H9 (cell line): Measurements from ENCODE around the gene CLCN5. TPM values are rescaled to one million over a fixed set of nuclear protein-coding genes. Genes with fewer than 3 reads are reported as not detected.

Source experiments
- DNase-seq: peaks from one replicate; pipeline ENCODE4 v3.0.0-alpha.2; 2017
- H2AFZ ChIP-seq: one replicate; pipeline ENCODE4 v1.6.1; 2013; ENCODE audit warnings: mild to moderate bottlenecking, low read length, control low read depth, moderate library complexity
- H2AK5ac ChIP-seq: 2 replicates; pipeline ENCODE4 v1.6.1; 2013; ENCODE audit warnings: low read length, control low read depth, mixed read lengths; ENCODE audit not compliant: insufficient read length
- H2BK120ac ChIP-seq: one replicate; pipeline ENCODE4 v1.6.1; 2013; ENCODE audit warnings: low read depth, mild to moderate bottlenecking, low read length, control low read depth, inconsistent platforms; ENCODE audit not compliant: poor library complexity, severe bottlenecking
- H2BK12ac ChIP-seq: 2 replicates; pipeline ENCODE4 v1.6.1; 2013; ENCODE audit warnings: low read length, control low read depth, mixed read lengths, low read depth; ENCODE audit not compliant: insufficient read length
- H2BK15ac ChIP-seq: 2 replicates; pipeline ENCODE4 v1.6.1; 2013; ENCODE audit warnings: low read depth, low read length, control low read depth
- H2BK20ac ChIP-seq: one replicate; pipeline ENCODE4 v1.6.1; 2013; ENCODE audit warnings: low read depth, mild to moderate bottlenecking, low read length, control low read depth, inconsistent platforms; ENCODE audit not compliant: poor library complexity, severe bottlenecking
- H2BK5ac ChIP-seq: 2 replicates; pipeline ENCODE4 v1.6.1; 2013; ENCODE audit warnings: low read length, control low read depth, mixed read lengths; ENCODE audit not compliant: insufficient read length
- H3K14ac ChIP-seq: 2 replicates; pipeline ENCODE4 v1.6.1; 2013; ENCODE audit warnings: low read length, control low read depth; ENCODE audit not compliant: insufficient read depth
- H3K18ac ChIP-seq: 2 replicates; pipeline ENCODE4 v1.6.1; 2013; ENCODE audit warnings: low read depth, mild to moderate bottlenecking, mixed read lengths, low read length, control low read depth; ENCODE audit not compliant: insufficient read length
- H3K23ac ChIP-seq: 2 replicates; pipeline ENCODE4 v1.6.1; 2013; ENCODE audit warnings: low read length, control low read depth, mixed read lengths, low read depth; ENCODE audit not compliant: insufficient read length
- H3K23me2 ChIP-seq: 2 replicates; pipeline ENCODE4 v1.6.1; 2013; ENCODE audit warnings: low read depth, mild to moderate bottlenecking, mixed read lengths, low read length, control low read depth; ENCODE audit not compliant: insufficient read length, poor library complexity, severe bottlenecking
- H3K27ac ChIP-seq: 2 replicates; pipeline ENCODE4 v1.5.1; 2013; ENCODE audit warnings: low read length, control low read depth, mixed read lengths, low read depth; ENCODE audit not compliant: insufficient read length
- H3K27me3 ChIP-seq: 2 replicates; pipeline ENCODE4 v1.6.1; 2013; ENCODE audit warnings: low read length, control low read depth, inconsistent platforms; ENCODE audit not compliant: insufficient read depth
- H3K4ac ChIP-seq: 2 replicates; pipeline ENCODE4 v1.6.1; 2013; ENCODE audit warnings: low read depth, mild to moderate bottlenecking, control low read depth, inconsistent platforms, low read length, moderate library complexity
- H3K4me1 ChIP-seq: 2 replicates; pipeline ENCODE4 v1.6.1; 2013; ENCODE audit warnings: low read length, control low read depth, inconsistent platforms; ENCODE audit not compliant: insufficient read depth
- H3K4me2 ChIP-seq: 2 replicates; pipeline ENCODE4 v1.6.1; 2013; ENCODE audit warnings: low read length, control low read depth, mixed read lengths; ENCODE audit not compliant: insufficient read length, insufficient read depth
- H3K56ac ChIP-seq: 2 replicates; pipeline ENCODE4 v1.6.1; 2013; ENCODE audit warnings: low read depth, mild to moderate bottlenecking, mixed read lengths, low read length, control low read depth; ENCODE audit not compliant: insufficient read length
- H3K79me1 ChIP-seq: 2 replicates; pipeline ENCODE4 v1.6.1; 2013; ENCODE audit warnings: low read depth, mild to moderate bottlenecking, moderate library complexity, low read length, control low read depth, inconsistent platforms; ENCODE audit not compliant: insufficient read depth, poor library complexity, severe bottlenecking
- H3K79me2 ChIP-seq: 2 replicates; pipeline ENCODE4 v1.6.1; 2013; ENCODE audit warnings: low read length, control low read depth, inconsistent platforms; ENCODE audit not compliant: insufficient read depth
- H3K9ac ChIP-seq: 2 replicates; pipeline ENCODE4 v1.6.1; 2013; ENCODE audit warnings: low read length, control low read depth, mixed read lengths; ENCODE audit not compliant: insufficient read length; ENCODE audit errors: extremely low read depth
- H3K9me3 ChIP-seq: one replicate; pipeline ENCODE4 v1.6.1; 2013; ENCODE audit warnings: low read depth, low read length, inconsistent platforms; ENCODE audit not compliant: control insufficient read depth
- H3T11ph ChIP-seq: one replicate; pipeline ENCODE4 v1.6.1; 2013; ENCODE audit warnings: mild to moderate bottlenecking, low read length, control low read depth, inconsistent platforms
- H4K20me1 ChIP-seq: one replicate; pipeline ENCODE4 v1.6.1; 2013; ENCODE audit not compliant: control insufficient read depth, insufficient read length, insufficient read depth
- H4K5ac ChIP-seq: 2 replicates; pipeline ENCODE4 v1.6.1; 2013; ENCODE audit warnings: low read depth, mild to moderate bottlenecking, mixed read lengths, low read length, control low read depth; ENCODE audit not compliant: insufficient read length
- H4K8ac ChIP-seq: replicated peaks from 2 replicates; pipeline ENCODE4 v1.6.1; 2013; ENCODE audit warnings: low read length, control low read depth, mixed read lengths, low read depth; ENCODE audit not compliant: insufficient read length
- H4K91ac ChIP-seq: 2 replicates; pipeline ENCODE4 v1.6.1; 2013; ENCODE audit warnings: low read depth, mild to moderate bottlenecking, moderate library complexity, mixed read lengths, low read length, control low read depth; ENCODE audit not compliant: insufficient read length
- H3K27ac Mint-ChIP-seq, 3 experiments: 2 replicates in 2 of 3; 3 replicates in 1 of 3; pipeline ENCODE4 v1.8.0; 2020 to 2021; ENCODE audit warnings: mixed read lengths in 3 of 3, mild to moderate bottlenecking in 1 of 3, moderate library complexity in 1 of 3
- H3K27me3 Mint-ChIP-seq: 2 replicates; pipeline ENCODE4 v1.8.0; 2021; ENCODE audit warnings: low read depth, mild to moderate bottlenecking, moderate library complexity, mixed read lengths
- H3K36me3 Mint-ChIP-seq, 3 experiments: 2 replicates in 2 of 3; 3 replicates in 1 of 3; pipeline ENCODE4 v1.8.0; 2020 to 2021; ENCODE audit warnings: low read depth in 3 of 3, mixed read lengths in 3 of 3; ENCODE audit not compliant: insufficient read depth in 1 of 3
- H3K4me1 Mint-ChIP-seq, 2 experiments: 2 replicates each; pipeline ENCODE4 v1.8.0; 2020; ENCODE audit warnings: mixed read lengths in 2 of 2
- H3K4me3 Mint-ChIP-seq, 2 experiments: 2 replicates in 1 of 2; 3 replicates in 1 of 2; pipeline ENCODE4 v1.8.0; 2020 to 2021; ENCODE audit warnings: mild to moderate bottlenecking in 2 of 2, mixed read lengths in 2 of 2, moderate library complexity in 1 of 2
- H3K9me3 Mint-ChIP-seq, 2 experiments: 2 replicates in 1 of 2; 3 replicates in 1 of 2; pipeline ENCODE4 v1.8.0; 2020; ENCODE audit warnings: mild to moderate bottlenecking in 2 of 2, mixed read lengths in 2 of 2, moderate library complexity in 1 of 2
- WGBS: extraction: QIAGEN DNeasy Blood & Tissue Kit; methylation state at CpG from one replicate; pipeline ENCODE4 v1.1.7; 2013; ENCODE audit warnings: missing lambda C conversion rate, low lambda C conversion rate, mixed read lengths; ENCODE audit not compliant: insufficient read length; ENCODE audit errors: extremely low coverage; 5-methylcytosine and 5-hydroxymethylcytosine counted together
- total RNA-seq: library from RNA; stranded (reverse); gene quantifications from 2 replicates; pipeline ENCODE4 v1.2.1, GENCODE V29; 2021
- TF ChIP-seq, protein P1 (sequence below): fragments of 200-600 bp; sonication (generic); conservative IDR thresholded peaks from 3 replicates; pipeline ENCODE4 v1.8.0; 2021; ENCODE audit warnings: antibody characterized with exemption, mild to moderate bottlenecking

Gene CLCN5
- total RNA-seq, 1 experiment from 2014 or later = 5.9 TPM

DNA sequence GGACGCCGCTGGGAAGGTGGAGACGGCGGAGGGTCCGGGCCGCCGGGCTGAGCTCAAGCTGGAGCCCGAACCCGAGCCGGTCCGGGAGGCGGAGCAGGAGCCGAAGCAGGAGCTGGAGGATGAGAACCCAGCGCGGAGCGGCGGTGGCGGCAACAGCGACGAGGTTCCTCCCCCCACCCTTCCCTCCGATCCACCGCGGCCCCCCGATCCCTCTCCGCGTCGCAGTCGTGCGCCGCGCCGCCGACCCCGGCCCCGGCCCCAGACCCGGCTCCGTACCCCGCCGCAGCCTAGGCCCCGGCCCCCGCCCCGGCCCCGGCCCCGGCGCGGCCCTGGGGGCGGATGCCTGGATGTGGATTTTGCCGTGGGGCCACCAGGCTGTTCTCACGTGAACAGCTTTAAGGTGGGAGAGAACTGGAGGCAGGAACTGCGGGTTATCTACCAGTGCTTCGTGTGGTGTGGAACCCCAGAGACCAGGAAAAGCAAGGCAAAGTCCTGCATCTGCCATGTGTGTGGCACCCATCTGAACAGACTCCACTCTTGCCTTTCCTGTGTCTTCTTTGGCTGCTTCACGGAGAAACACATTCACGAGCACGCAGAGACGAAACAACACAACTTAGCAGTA lies 42.6 kb upstream of the CLCN5 start:
- Histone ChIP-seq H3K4me1 (0 out of 2 replicates have a peak, but pooled peaks cover 3% of the 10 kb centered on the region), H4K20me1 (no peaks in the 10 kb centered on the region), H3T11ph (no peak overlapping the region), H3K56ac (no peak overlapping the region), H2BK5ac (no peak overlapping the region), H3K79me2 (no peaks in the 10 kb centered on the region), H3K27me3 (no peaks in the 10 kb centered on the region; the same call in 1 of the 2 replicates), H3K14ac (no peak overlapping the region), H2AFZ (no peak overlapping the region), H2BK20ac (no peak overlapping the region), H3K27ac (no peak overlapping the region), H2BK120ac (no peak overlapping the region), H4K8ac (no peak overlapping the region), H3K4ac (no peak overlapping the region), H3K23me2 (peaks cover 6% of the 10 kb centered on the region), H2BK12ac (no peak overlapping the region), H3K9me3 (peaks cover 19% of the 10 kb centered on the region), H2BK15ac (no peak overlapping the region), H2AK5ac (no peak overlapping the region), H3K79me1 (no peaks in the 10 kb centered on the region), H4K5ac (no peak overlapping the region), H3K4me2 (peak overlapping the region; percentile 84), H3K9ac (peak overlapping the region; percentile 21), H4K91ac (no peak overlapping the region), H3K23ac (no peak overlapping the region), H3K18ac (peak overlapping the region; percentile 56)
- Mint-ChIP-seq H3K9me3 (peaks cover 56 to 72% of the 10 kb centered on the region in 2 experiments), H3K4me3 (peak overlapping the region; percentile 72 to 85), H3K27ac (no peak overlapping the region), H3K4me1 (peaks cover 10% of the 10 kb centered on the region in 2 experiments), H3K36me3 (peaks cover 11 to 21% (median 15%) of the 10 kb centered on the region in 3 experiments), H3K27me3 (peaks cover 18% of the 10 kb centered on the region)
- WGBS = no CpG with 5 or more reads among the region's 55 CpGs
- TF ChIP-seq, protein P1, sequence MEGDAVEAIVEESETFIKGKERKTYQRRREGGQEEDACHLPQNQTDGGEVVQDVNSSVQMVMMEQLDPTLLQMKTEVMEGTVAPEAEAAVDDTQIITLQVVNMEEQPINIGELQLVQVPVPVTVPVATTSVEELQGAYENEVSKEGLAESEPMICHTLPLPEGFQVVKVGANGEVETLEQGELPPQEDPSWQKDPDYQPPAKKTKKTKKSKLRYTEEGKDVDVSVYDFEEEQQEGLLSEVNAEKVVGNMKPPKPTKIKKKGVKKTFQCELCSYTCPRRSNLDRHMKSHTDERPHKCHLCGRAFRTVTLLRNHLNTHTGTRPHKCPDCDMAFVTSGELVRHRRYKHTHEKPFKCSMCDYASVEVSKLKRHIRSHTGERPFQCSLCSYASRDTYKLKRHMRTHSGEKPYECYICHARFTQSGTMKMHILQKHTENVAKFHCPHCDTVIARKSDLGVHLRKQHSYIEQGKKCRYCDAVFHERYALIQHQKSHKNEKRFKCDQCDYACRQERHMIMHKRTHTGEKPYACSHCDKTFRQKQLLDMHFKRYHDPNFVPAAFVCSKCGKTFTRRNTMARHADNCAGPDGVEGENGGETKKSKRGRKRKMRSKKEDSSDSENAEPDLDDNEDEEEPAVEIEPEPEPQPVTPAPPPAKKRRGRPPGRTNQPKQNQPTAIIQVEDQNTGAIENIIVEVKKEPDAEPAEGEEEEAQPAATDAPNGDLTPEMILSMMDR = no peak
- DNase-seq = no peak
